ENCODE measurements around the gene PPM1J. TPM values are rescaled to one million over a fixed set of nuclear protein-coding genes. Genes with fewer than 3 reads are reported as not detected.

The PPM1J gene
- total RNA-seq, 1 donor from 2014 or later = 1.2 TPM

DNA sequence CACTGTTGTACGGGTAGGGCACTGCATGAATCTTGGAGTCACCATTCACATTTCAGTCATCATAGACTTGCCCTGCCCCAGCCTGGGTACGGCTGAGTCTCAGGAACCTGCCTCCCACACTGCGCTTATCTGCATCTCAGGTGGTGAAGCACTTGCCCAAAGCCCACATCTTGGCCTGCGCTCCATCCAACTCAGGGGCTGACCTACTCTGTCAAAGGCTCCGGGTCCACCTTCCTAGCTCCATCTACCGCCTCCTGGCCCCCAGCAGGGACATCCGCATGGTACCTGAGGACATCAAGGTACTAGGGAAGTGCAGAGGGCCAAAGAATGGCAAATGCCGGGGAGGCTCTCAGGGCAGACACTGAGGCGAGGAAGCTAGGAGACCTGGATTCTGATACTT lies 19.9 kb downstream of the PPM1J start:
- H3K27ac Mint-ChIP-seq = no peak overlapping the region
- no peak for DNase-seq
- no peak overlapping the region for H3K4me3 Mint-ChIP-seq
- H3K36me3 Mint-ChIP-seq (ENCODE audit: low read depth) = peaks cover 41% of the 10 kb centered on the region
- H3K4me1 Mint-ChIP-seq = peaks cover 15% of the 10 kb centered on the region
- intact Hi-C loops (cut with micrococcal nuclease) = no loop called here
- no peaks in the 10 kb centered on the region for H3K9me3 Mint-ChIP-seq
- no peaks in the 10 kb centered on the region for H3K27me3 Mint-ChIP-seq

DNA sequence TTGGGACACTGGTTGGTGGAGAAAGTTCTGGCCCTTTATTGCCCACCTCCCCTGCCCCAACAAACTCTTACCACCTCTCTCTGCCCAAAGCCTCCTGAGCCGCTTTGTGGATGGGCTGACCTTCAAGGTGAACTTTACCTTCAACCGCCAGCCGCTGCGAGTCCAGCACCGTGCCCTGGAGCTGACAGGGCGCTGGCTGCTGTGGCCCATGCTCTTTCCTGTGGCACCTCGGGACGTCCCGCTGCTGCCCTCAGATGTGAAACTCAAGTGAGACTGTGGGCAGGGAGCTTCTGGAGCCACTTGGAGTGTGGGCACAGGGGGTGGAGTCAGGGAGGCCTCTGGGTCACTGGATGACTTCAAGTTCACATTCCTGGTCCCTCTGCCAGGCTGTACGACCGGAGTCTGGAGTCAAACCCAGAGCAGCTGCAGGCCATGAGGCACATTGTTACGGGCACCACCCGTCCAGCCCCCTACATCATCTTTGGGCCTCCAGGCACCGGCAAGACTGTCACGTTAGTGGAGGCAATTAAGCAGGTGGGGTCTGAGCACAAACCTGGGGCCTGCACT lies 20.7 kb downstream of the PPM1J start:
- Mint-ChIP-seq H3K9me3 (no peaks in the 10 kb centered on the region), H3K36me3 (ENCODE audit: low read depth) (peaks cover 37% of the 10 kb centered on the region), H3K27me3 (no peaks in the 10 kb centered on the region), H3K4me1 (peaks cover 7% of the 10 kb centered on the region), H3K27ac (no peak overlapping the region), H3K4me3 (no peak overlapping the region)
- DNase-seq = no peak
- intact Hi-C loops (cut with micrococcal nuclease) = no loop called here

DNA sequence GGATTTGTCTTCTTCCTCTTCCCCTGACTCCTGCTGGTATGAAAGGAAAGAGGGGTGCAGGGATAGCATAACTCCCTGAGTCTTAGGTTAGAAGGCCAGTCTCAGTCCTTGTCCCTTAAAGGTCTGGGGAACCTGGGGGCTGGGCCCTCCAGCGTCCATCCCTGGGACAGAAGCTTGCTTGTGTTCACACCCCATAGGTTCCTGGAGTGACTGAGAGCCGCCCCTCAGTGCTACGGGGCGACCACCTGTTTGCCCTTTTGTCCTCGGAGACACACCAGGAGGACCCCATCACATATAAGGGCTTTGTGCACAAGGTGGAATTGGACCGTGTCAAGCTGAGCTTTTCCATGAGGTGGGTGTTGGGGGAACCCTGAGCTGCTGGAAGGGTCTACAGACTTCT lies 21.3 kb downstream of the PPM1J start:
- Mint-ChIP-seq H3K4me1 (peaks cover 3% of the 10 kb centered on the region), H3K27me3 (no peaks in the 10 kb centered on the region), H3K9me3 (no peaks in the 10 kb centered on the region), H3K27ac (no peak overlapping the region), H3K36me3 (ENCODE audit: low read depth) (peaks cover 34% of the 10 kb centered on the region), H3K4me3 (no peak overlapping the region)
- no peak for DNase-seq
- intact Hi-C loops (cut with micrococcal nuclease) = no loop called here

DNA sequence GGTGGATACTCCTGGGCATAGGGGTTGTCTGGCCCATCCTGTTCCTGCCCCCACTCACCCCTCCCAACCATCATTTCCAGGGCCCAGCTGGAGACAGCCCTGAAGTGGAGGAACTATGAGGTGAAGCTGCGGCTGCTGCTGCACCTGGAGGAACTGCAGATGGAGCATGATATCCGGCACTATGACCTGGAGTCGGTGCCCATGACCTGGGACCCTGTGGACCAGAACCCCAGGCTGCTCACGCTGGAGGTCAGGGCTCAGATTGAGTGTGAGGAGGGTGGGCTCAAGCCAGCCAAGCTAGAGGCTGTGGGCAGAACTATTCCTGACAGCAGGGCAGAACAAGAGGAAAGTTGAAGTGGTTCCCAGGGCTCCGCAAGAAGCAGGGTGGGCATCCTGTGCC lies 22.5 kb downstream of the PPM1J start:
- H3K4me1 Mint-ChIP-seq = no peaks in the 10 kb centered on the region
- H3K36me3 Mint-ChIP-seq (ENCODE audit: low read depth) = peaks cover 38% of the 10 kb centered on the region
- no peak for DNase-seq
- no peak overlapping the region for H3K4me3 Mint-ChIP-seq
- H3K9me3 Mint-ChIP-seq = no peaks in the 10 kb centered on the region
- H3K27ac Mint-ChIP-seq = peak overlapping the region; percentile 26
- intact Hi-C loops (cut with micrococcal nuclease) = no loop called here
- no peaks in the 10 kb centered on the region for H3K27me3 Mint-ChIP-seq

DNA sequence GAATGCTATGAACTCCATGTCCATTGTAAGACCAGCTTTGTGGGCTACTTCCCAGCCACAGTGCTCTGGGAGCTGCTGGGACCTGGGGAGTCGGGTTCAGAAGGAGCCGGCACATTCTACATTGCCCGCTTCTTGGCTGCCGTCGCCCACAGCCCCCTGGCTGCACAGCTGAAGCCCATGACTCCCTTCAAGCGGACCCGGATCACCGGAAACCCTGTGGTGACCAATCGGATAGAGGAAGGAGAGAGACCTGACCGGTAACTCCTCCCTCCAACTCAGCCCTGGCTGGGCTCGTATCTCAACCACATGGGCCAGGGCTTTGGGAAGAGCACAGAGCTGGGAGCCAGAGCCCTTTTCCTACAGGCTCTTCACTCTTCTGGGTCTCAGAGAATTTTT lies 25.3 kb downstream of the PPM1J start:
- no peak for DNase-seq
- intact Hi-C loops (cut with micrococcal nuclease) = no loop called here
- no peak overlapping the region for H3K27ac Mint-ChIP-seq
- no peaks in the 10 kb centered on the region for H3K9me3 Mint-ChIP-seq
- no peak overlapping the region for H3K4me3 Mint-ChIP-seq
- H3K36me3 Mint-ChIP-seq (ENCODE audit: low read depth) = peaks cover 27% of the 10 kb centered on the region
- peaks cover 2% of the 10 kb centered on the region for H3K4me1 Mint-ChIP-seq
- H3K27me3 Mint-ChIP-seq = no peaks in the 10 kb centered on the region

DNA sequence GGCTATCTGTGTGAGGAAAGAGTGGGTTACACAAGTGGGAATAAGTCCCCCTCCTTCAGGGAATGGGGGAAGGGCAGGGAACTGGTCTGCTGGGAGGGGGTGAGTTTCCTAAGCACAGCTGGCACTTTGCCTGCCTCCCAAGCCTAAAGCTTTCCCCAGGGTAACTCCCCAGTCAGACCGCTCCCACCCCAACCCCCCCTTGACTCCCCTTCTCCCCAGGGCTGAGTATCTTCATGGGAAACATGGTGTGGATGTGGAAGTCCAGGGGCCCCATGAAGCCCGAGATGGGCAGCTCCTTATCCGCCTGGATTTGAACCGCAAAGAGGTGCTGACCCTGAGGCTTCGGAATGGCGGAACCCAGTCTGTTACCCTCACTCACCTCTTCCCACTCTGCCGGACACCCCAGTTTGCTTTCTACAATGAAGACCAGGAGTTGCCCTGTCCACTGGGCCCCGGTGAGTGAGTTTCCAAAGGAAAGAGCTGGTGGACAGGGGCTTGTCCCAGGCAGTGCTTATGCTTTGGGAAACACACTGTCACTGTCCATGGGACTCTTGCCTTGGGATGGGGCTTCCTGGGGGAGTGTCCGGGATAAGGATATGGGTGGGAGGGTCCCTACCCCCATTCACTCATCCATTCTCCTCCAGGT lies 25.8 kb downstream of the PPM1J start:
- H3K9me3 Mint-ChIP-seq = no peaks in the 10 kb centered on the region

DNA sequence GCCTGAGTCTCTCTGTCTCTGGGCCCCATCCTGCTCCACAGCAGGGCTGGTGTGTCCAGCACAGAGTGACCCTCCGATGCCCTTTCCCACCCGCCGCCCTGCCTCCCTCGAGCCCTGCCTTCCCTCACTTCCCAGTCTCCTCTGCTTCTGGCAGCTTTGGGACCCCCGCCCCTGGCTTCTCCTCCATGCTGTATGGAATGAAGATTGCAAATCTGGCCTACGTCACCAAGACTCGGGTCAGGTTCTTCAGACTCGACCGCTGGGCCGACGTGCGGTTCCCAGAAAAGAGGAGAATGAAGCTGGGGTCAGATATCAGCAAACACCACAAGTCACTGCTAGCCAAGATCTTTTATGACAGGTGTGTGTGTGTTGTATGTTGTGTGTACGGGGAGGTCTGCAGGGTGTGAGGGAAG lies 26.3 kb downstream of the PPM1J start:
- intact Hi-C loops (cut with micrococcal nuclease) = no loop called here
- no peak for DNase-seq
- Mint-ChIP-seq H3K27me3 (no peaks in the 10 kb centered on the region), H3K4me1 (peaks cover 2% of the 10 kb centered on the region), H3K27ac (peak overlapping the region; percentile 5), H3K4me3 (no peak overlapping the region), H3K36me3 (ENCODE audit: low read depth) (peaks cover 24% of the 10 kb centered on the region), H3K9me3 (no peaks in the 10 kb centered on the region)

More for the DNA sequence above, 25.8 kb downstream of the PPM1J start:
- intact Hi-C loops (cut with micrococcal nuclease) = no loop called here
- peaks cover 24% of the 10 kb centered on the region for H3K36me3 Mint-ChIP-seq (ENCODE audit: low read depth)
- H3K27me3 Mint-ChIP-seq = no peaks in the 10 kb centered on the region
- H3K4me3 Mint-ChIP-seq = no peak overlapping the region
- H3K27ac Mint-ChIP-seq = no peak overlapping the region
- H3K4me1 Mint-ChIP-seq = peaks cover 2% of the 10 kb centered on the region
- DNase-seq = no peak

DNA sequence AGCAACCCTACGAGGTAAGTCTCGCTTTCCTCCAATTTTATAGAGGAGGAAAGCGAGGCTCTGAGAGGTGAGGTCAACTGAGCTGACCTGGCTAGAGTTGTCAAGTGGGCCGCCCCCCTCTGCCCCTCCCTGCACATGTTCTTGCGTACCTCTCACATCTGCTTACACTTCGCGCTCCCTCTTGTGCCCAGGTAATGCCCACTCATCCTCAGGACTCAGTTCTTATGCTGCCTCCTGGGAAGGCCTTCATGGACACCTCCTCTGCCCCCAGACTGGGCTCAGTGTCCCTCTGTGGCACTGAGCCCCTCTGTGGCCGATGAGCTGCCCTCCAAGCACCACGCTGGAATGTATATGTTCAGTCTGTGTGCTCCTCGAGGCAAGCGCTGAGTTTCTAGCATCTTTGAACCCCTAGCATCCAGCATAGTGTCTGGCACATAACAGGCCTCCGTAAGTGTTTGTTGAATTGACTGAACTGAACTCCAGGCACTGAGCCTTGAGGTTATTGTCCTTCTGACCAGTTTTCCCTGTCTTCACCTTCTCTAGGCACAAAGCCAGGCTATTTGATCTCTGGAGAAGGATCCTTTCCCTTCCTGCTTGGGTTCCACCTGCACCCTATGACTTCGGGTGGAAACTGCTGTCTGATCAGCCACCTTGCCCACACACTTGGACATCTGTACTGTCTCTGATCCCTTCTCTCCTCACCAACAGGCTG lies 27.2 kb downstream of the PPM1J start:
- Mint-ChIP-seq H3K9me3 (no peaks in the 10 kb centered on the region), H3K4me3 (no peak overlapping the region), H3K27ac (peak overlapping the region; percentile 80), H3K36me3 (ENCODE audit: low read depth) (peaks cover 24% of the 10 kb centered on the region), H3K27me3 (no peaks in the 10 kb centered on the region), H3K4me1 (peaks cover 2% of the 10 kb centered on the region)
- no peak for DNase-seq
- intact Hi-C loops (cut with micrococcal nuclease) = no loop called here

DNA sequence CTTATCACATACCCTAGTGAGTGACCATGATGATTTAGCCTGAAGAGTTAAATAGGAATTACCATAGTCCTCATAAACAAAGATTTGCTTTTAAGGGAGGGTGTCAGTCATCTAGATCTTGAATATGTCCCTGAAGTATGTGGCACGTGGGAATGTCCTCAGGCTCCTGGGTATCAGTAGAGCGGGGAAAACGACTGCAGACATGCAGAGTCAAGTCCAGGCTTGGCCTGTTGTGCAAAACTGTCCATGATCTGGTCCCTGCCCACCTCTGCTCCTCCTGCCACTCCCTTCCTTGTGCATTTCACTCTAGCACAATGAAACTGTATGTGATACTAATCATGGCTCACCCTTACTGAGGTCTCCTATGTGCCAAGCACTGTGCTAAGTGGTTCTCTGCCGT lies 27.8 kb downstream of the PPM1J start:
- no peaks in the 10 kb centered on the region for H3K9me3 Mint-ChIP-seq
- H3K36me3 Mint-ChIP-seq (ENCODE audit: low read depth) = peaks cover 20% of the 10 kb centered on the region
- H3K4me3 Mint-ChIP-seq = no peak overlapping the region
- intact Hi-C loops (cut with micrococcal nuclease) = no loop called here
- no peak for DNase-seq
- H3K27me3 Mint-ChIP-seq = no peaks in the 10 kb centered on the region
- peaks cover 2% of the 10 kb centered on the region for H3K4me1 Mint-ChIP-seq
- H3K27ac Mint-ChIP-seq = no peak overlapping the region

DNA sequence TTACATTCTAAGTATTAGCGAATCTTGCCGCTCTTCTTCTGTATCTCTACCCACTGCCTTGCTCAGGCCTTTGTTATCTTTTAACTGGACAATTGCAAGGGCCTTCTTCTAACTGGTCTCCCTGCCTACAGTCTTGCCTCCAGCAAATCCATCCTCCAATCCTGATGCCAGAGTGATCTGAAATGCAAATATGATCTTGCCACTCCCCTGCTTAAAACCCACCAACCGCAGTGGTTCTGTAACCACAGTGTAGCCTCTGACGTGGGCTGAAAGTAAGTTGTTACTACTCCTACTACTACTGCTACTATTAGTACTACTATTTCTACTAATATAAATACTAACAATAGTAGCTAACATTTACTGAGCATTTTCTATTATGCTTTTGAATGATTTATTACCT lies 28.3 kb downstream of the PPM1J start:
- Mint-ChIP-seq H3K36me3 (ENCODE audit: low read depth) (peaks cover 15% of the 10 kb centered on the region), H3K4me1 (peaks cover 2% of the 10 kb centered on the region), H3K27ac (no peak overlapping the region), H3K27me3 (no peaks in the 10 kb centered on the region), H3K4me3 (no peak overlapping the region), H3K9me3 (no peaks in the 10 kb centered on the region)
- DNase-seq = no peak
- intact Hi-C loops (cut with micrococcal nuclease) = no loop called here

DNA sequence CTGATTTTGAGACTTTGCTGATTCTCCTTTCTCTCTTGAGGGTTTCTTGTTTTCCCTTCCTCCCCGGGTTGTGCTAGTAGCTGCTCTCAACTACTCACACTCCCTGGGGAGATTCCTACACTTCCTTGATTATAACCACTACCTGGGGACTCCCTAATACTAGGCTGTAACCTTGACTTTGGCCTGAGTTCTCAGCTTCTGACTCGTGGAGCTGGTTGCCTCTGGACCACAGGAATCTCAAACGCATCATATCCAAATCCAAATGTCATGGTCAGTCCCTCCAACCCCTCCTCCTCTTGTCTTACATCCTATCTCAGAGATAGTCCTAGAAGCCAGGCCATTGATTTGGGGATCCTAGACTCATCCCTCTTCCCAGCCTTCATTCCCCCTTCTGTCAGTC lies 28.7 kb downstream of the PPM1J start:
- intact Hi-C loops (cut with micrococcal nuclease) = no loop called here
- H3K27ac Mint-ChIP-seq = no peak overlapping the region

DNA sequence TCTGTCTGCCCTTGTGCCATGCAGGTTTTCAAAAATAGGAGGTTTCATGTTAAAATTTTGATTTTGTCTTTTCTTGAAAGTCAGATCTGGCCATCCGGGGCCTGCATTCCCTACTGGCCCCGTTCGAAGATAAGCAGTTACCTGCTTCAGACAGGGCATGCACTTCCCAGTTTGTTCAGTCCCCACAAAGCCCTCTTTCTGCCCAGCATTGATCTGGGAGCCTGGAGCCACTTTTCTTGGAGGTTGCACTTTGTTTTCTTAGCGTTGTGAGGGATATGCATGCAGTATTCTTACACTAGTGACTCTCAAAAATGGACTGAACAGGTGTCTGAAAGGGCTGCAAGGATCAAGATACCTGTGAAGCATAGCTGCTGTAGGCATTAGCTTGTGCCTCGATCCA lies 29.2 kb downstream of the PPM1J start:
- no peak for DNase-seq
- H3K4me3 Mint-ChIP-seq = no peak overlapping the region
- no peak overlapping the region for H3K27ac Mint-ChIP-seq
- H3K9me3 Mint-ChIP-seq = no peaks in the 10 kb centered on the region
- intact Hi-C loops (cut with micrococcal nuclease) = no loop called here
- H3K4me1 Mint-ChIP-seq = peaks cover 2% of the 10 kb centered on the region
- peaks cover 15% of the 10 kb centered on the region for H3K36me3 Mint-ChIP-seq (ENCODE audit: low read depth)
- H3K27me3 Mint-ChIP-seq = no peaks in the 10 kb centered on the region

More for the DNA sequence above, 28.7 kb downstream of the PPM1J start:
- DNase-seq = no peak
- Mint-ChIP-seq H3K9me3 (no peaks in the 10 kb centered on the region), H3K27me3 (no peaks in the 10 kb centered on the region), H3K36me3 (ENCODE audit: low read depth) (peaks cover 15% of the 10 kb centered on the region), H3K4me1 (peaks cover 2% of the 10 kb centered on the region), H3K4me3 (no peak overlapping the region)

DNA sequence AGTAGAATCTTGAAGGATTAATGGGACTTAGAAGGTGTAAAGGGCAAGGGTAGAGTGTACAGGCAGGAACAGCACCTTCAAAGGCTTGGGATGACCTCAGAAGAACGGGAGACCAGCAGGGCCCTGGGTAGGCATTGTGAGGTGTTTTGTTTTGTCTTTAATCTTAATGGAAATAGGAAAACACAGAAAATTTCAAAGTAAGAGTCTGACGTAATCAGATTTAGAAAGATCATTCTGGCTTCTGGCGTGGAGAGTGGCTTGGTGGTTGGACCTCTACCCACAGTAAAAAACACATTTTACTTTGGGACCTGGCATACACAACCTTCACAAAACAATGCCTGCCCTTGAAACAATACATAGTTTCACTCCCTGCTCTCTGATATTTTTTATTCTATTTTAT lies 36.5 kb downstream of the PPM1J start:
- Mint-ChIP-seq H3K27me3 (no peaks in the 10 kb centered on the region), H3K4me1 (peaks cover 33% of the 10 kb centered on the region), H3K9me3 (no peaks in the 10 kb centered on the region), H3K36me3 (ENCODE audit: low read depth) (peaks cover 22% of the 10 kb centered on the region), H3K4me3 (no peak overlapping the region), H3K27ac (no peak overlapping the region)
- intact Hi-C loops (cut with micrococcal nuclease) = no loop called here
- no peak for DNase-seq

DNA sequence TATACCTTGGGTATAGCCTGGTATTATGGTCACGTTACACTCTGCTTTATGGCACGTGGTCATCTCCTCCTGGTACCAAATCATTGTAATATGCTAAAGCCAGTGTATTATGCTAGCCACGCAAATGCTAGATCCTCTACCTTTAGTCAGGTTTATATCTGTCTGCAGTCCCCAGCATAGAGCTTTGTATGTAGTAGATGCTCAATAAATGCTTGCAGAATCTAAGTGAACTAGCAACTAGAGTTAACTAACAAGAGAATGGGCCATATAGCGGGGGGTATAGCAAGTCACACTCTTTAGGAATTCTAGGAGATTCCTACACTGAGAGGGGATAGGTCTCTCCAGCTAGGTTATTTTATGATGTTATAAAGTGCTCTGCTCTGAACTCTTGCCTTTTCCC lies 37.6 kb downstream of the PPM1J start:
- peaks cover 21% of the 10 kb centered on the region for H3K36me3 Mint-ChIP-seq (ENCODE audit: low read depth)
- H3K4me3 Mint-ChIP-seq = no peak overlapping the region
- DNase-seq = no peak
- peaks cover 38% of the 10 kb centered on the region for H3K4me1 Mint-ChIP-seq
- no peak overlapping the region for H3K27ac Mint-ChIP-seq
- intact Hi-C loops (cut with micrococcal nuclease) = no loop called here
- H3K27me3 Mint-ChIP-seq = no peaks in the 10 kb centered on the region
- no peaks in the 10 kb centered on the region for H3K9me3 Mint-ChIP-seq
